HG02885 (cell line): ENCODE measurements around the gene CFB.
A peak's percentile ranks its signal among the peaks of the same experiment; 100 is the strongest.
"Not testable (repeated sequence)": the region's sequence is repeated elsewhere in the genome, so short reads cannot be mapped to it uniquely, and the experiment has no call there.

ENCODE experiments used
- ATAC-seq: cut with Tn5 transposase; IDR thresholded peaks from one replicate; pipeline ENCODE4 v1.9.1; 2021; ENCODE audit warnings: mild to moderate bottlenecking; ENCODE audit not compliant: unreplicated experiment, poor library complexity

The CFB gene

GRCh38 chr6:31945507-31946369 is at the start of gene CFB:
Gene CFB, plus strand, starts transcription at chr6:31946095. Its CDS starts 127 bp downstream, at chr6:31946222.
- ATAC-seq = no peak

DNA sequence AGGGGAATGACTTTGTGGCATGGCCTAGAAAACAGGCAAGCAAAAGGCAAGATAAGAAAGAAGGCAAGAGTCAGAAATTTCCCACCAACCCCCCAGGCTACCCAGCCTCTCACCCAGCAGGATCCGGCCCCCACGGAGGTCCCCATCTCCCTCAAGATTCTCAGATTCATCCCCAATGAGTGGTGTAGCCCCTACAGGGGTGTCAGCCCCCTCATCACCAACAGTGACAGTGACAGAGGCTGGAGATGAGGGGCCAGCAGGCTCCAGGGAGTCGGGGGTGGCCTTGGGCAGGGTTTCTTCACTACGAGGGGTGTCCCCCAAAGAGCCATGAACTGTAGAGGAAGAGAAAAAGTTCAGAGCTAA is 49.4 kb upstream of the CFB start:
- ATAC-seq = no peak

DNA sequence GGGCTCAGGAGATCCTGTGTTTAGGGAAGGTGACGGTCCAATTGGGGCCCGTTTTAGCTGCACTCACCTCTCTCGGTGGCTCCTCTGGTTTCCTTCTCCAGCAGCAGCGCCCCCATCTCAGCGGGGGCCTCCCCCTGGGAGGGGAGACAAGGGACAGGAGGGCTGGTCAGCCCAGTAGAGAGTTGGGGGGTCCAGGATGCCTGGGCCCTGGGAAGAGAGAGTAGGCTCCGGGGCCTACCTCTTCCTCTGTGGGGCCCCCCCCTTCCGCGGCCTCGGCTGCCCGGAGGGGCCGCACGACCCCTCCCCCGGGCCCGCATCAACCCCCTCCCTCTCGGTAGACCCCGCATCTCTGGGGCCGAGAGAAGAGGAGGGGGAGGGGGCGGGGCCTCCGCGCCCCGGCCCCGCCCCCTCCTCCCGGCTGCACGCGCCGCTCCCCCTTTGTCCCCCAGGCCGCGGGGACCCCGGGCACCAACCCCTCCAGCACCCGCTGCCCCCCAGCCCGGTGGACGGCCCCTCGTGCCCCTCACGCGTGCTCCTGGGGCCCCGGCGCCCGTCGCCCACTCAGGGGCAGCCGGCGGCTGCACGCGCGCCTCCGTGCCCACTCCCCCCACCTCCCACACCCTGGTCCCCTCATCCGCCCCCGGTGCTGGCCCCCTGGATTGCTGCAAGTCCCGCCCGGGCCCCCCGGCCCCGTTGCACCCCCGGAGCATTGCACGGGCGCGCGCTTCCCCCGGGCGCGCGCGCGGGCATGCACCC is 48.9 kb upstream of the CFB start:
- ATAC-seq = no peak

- peak; percentile 57 for ATAC-seq
Observed at GRCh38 chr6:31897612-31898382, 48.1 kb upstream of the CFB start, which contains the start of gene EHMT2. Gene EHMT2, minus strand, starts transcription at chr6:31897698. Its CDS starts 21 bp downstream, at chr6:31897677.

GRCh38 chr6:31898383-31899011 is 47.4 kb upstream of the CFB start:
- ATAC-seq = no peak

DNA sequence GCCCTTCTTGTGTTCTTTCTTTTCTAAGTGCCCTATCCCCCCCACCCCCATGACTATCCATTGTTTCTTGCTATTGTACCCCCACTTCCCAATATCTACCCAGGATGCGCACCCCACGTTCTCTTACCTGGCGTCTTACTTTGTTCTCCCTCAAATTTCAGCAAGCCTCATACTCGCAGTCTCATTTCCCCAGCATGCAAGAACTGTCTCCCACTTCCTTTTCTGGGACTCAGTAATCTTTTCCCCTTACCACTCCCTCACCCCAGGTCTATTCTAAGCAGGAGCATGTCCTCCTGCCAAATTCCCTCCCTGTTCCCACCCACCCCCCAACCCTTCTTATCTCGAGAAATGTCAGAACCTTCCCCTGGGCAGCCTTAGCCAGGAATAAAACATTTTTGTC is 46.7 kb upstream of the CFB start:
- no peak for ATAC-seq

- no peak for ATAC-seq
Observed at GRCh38 chr6:31899882-31900722, 45.8 kb upstream of the CFB start.

GRCh38 chr6:31900917-31901414 is 44.9 kb upstream of the CFB start:
- ATAC-seq = no peak

GRCh38 chr6:31901415-31901952 is 44.4 kb upstream of the CFB start:
- no peak for ATAC-seq

GRCh38 chr6:31901953-31902643 is 43.8 kb upstream of the CFB start, which contains the start of gene ZBTB12:
Gene ZBTB12, minus strand, starts transcription at chr6:31902086. Its CDS starts 781 bp downstream, at chr6:31901305.
- ATAC-seq = peak; percentile 65

DNA sequence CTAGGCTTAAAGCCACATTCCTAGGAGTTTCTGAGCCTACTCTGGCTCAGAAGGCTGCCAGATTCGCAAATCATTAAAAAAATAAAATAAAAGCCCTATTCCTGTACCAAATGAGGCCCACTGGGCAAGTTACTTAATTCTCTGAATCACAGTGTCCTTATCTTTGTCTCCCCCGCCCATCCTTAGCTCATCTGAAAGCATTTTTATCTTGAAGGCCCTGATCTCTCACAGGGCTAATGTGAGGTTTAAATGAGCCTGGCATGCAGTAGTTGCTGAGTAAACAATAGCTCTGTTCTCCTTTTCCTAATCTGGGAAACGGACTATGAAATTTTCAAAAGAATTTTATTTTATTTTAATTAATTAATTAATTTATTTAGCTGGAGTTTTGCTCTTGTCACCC is 41.9 kb upstream of the CFB start:
- no peak for ATAC-seq

DNA sequence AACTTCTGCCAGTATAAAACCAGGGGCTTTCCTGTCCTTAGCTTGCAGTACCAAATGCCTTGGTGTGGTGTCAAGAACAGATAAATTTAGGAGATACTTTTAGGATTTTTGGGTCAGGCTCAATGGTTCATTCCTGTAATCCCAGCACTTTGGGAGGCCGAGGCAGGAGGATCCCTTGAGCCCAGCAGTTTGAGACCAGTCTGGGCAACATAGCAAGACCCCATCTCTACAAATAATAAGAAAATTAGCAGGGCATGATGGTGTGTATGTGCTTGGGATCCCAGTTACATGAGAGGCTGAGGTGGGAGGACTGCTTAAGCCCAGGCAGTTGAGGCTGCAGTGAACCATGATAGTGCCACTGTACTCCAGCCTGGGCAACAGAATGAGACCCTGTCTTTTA is 40.9 kb upstream of the CFB start:
- no peak for ATAC-seq

DNA sequence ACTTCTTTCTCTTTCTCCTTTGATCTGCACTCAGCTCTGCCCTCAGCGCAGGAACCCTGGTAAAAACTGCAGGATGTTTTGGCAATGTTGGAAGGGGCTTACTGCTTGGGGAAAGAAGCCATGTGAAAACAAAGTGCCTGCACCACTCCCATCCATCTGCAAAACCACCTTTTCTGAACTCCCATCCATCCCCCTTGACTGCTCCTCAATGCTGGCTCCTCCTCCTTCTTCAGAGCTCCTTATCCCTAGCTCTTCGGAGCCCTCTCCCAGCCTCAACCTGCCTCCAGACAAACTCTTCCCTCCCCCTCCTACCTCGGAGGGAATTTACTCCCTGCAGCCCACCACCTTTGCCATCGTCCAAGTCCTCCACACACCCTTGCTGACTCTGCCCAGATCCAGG is 39.8 kb upstream of the CFB start:
- ATAC-seq = no peak

DNA sequence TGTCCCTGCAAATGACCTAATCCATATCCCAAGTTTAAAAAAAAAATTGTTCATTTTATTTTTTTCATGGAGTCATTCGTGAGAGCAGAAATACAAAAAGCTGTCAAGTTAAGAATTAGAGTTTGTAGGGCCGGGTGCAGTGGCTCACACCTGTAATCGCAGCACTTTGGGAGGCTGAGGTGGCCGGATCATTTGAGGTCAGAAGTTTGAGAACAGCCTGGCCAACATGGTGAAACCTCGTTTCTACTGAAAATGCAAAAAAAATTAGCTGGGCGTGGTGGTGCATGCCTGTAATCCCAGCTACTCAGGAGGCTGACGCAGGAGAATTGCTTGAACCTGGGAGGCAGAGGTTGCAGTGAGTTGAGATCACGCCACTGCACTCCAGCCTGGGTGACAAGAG is 39.2 kb upstream of the CFB start:
- not testable (repeated sequence) for ATAC-seq

DNA sequence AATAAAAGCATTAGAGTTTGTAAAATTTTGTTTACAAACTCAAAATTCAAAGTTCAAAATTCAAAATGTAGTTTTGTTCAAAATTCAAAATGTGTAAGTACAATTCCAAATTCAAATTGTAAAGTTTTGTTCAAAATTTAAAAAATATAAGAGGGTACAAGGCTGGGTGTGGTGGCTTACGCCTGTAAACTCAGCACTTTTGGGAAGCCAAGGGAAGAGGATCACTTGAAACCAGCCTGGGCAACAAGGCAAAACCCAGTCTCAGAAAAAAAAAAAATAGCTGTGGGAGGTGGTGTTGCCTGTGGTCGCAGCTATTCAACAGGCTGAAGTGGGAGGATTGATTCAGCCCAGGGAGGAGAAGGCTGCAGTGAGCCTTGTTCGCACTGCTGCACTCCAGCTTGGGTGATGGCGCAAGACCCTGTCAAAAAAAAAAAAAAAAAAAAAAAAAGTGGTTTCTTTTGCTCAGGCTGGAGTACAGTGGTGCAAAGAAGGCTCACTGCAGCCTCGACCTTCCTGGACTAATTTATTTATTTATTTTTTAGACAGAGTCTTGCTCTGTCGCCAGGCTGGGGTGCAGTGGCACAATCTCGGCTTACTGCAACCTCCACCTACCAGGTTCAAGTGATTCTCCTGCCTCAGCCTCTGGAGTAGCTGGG is 38.6 kb upstream of the CFB start:
- no peak for ATAC-seq

DNA sequence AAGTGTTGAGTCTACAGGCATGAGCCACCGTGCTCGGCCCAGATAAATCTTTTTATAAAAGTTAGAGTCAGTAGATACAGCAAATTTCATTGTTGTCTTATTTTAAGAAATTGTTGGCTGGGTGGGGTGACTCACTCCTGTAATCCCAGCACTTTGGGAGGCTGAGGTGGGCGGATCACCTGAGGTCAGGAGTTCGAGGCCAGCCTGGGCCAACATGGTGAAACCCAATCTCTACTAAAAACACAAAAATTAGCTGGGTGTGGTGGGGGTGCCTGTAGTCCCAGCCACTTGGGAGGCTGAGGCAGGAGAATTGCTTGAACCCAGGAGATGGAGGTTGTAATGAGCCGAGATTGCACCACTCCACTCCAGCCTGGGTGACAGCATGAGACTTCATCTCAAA is 37.6 kb upstream of the CFB start:
- not testable (repeated sequence) for ATAC-seq

DNA sequence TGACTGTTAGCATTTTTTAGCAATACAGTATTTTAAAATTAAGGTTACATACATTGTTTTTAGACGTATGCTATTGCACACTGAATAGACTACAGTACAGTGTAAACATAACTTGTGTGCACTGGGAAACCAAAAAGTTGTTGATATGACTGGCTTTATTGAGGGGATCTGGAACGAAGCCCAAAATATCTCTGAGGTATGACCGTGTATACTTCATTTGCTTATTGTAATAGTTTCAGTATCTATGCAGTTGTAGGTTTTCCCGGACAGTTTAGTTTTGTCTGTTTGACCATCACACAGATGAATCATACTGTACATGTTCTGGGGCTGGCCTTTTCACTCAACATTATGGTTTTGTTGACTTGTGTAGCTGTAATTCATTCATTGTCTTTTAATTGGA is 37.1 kb upstream of the CFB start:
- ATAC-seq = peak; percentile 69

DNA sequence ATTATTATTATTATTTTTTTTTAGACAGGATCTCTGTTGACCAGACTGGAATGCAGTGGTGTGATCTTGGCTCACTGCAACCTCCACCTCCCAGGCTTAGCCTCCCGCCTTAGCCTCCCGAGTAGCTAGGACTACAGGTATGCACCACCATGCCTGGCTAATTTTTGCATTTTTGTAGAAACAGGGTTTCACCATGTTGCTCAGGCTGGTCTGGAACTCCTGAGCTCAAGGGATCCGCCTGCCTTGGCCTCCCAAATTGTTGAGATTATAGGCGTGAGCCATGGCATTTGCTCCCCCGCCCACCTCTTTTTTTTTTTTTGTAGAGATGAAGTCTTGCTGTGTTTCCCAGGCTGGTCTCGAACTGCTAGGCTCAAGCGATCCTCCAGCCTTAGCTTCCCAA is 36.6 kb upstream of the CFB start:
- ATAC-seq = not testable (repeated sequence)
